Hepatocyte (in vitro differentiated cells): Measurements from ENCODE around the gene VRK2. TPM values are rescaled to one million over a fixed set of nuclear protein-coding genes. Genes with fewer than 3 reads are reported as not detected.

Source experiments
- DNase-seq: peaks from one replicate; pipeline ENCODE4 v3.0.0-alpha.2; 2016; ENCODE audit warnings: low spot score
- H2AFZ ChIP-seq: fragments of 200-600 bp; sonication (generic); 2 replicates; pipeline ENCODE4 v1.6.0; 2016; ENCODE audit warnings: antibody characterized with exemption, mild to moderate bottlenecking
- H3K27ac ChIP-seq: fragments of 200-600 bp; sonication (generic); 2 replicates; pipeline ENCODE4 v1.5.1; 2016; ENCODE audit warnings: mild to moderate bottlenecking
- H3K27me3 ChIP-seq: fragments of 200-600 bp; sonication (generic); 2 replicates; pipeline ENCODE4 v1.6.1; 2016
- H3K36me3 ChIP-seq: fragments of 200-600 bp; sonication (generic); replicated peaks from 2 replicates; pipeline ENCODE4 v1.5.1; 2016; ENCODE audit warnings: low read depth; ENCODE audit not compliant: insufficient read depth
- H3K4me1 ChIP-seq: fragments of 200-600 bp; sonication (generic); 2 replicates; pipeline ENCODE4 v1.5.1; 2016; ENCODE audit warnings: mild to moderate bottlenecking, moderate library complexity; ENCODE audit not compliant: insufficient read depth
- H3K4me2 ChIP-seq: fragments of 200-600 bp; sonication (generic); 2 replicates; pipeline ENCODE4 v1.6.0; 2016
- H3K4me3 ChIP-seq: fragments of 200-600 bp; sonication (generic); 2 replicates; pipeline ENCODE4 v1.5.1; 2016; ENCODE audit warnings: mild to moderate bottlenecking
- H3K79me2 ChIP-seq: fragments of 200-600 bp; sonication (generic); 2 replicates; pipeline ENCODE4 v1.6.0; 2017; ENCODE audit warnings: mild to moderate bottlenecking
- H3K9me2 ChIP-seq: fragments of 200-600 bp; sonication (generic); replicated peaks from 2 replicates; pipeline ENCODE4 v1.6.0; 2017; ENCODE audit warnings: mild to moderate bottlenecking; ENCODE audit not compliant: insufficient read depth
- H3K9me3 ChIP-seq: fragments of 200-600 bp; sonication (generic); 2 replicates; pipeline ENCODE4 v1.5.1; 2016; ENCODE audit warnings: low read depth, mild to moderate bottlenecking
- H4K20me1 ChIP-seq: fragments of 200-600 bp; sonication (generic); 2 replicates; pipeline ENCODE4 v1.6.0; 2016; ENCODE audit warnings: mild to moderate bottlenecking; ENCODE audit not compliant: insufficient read depth, poor library complexity, severe bottlenecking
- EZH2 ChIP-seq: fragments of 200-600 bp; sonication (generic); IDR thresholded peaks from 2 replicates; pipeline ENCODE4 v1.6.1; 2016; ENCODE audit warnings: antibody characterized with exemption, mild to moderate bottlenecking, borderline replicate concordance
- EZH2phosphoT487 ChIP-seq: fragments of 200-600 bp; sonication (generic); IDR thresholded peaks from one replicate; pipeline ENCODE4 v1.6.1; 2018; ENCODE audit warnings: antibody characterized with exemption, mild to moderate bottlenecking, low read depth, moderate library complexity; ENCODE audit not compliant: unreplicated experiment, severe bottlenecking
- WGBS: methylation state at CpG from one replicate; pipeline ENCODE4 v1.1.6; 2016; ENCODE audit warnings: low lambda C conversion rate; ENCODE audit errors: missing lambda C conversion rate; 5-methylcytosine and 5-hydroxymethylcytosine counted together
- polyA plus RNA-seq: library from polyadenylated mRNA; unstranded; fragments of >200 nt; fragmentation: Nextera tagmentation; extraction: Ambion mirVana; gene quantifications from 2 replicates; pipeline ENCODE4 v1.2.1, GENCODE V29; 2016
- total RNA-seq: library from RNA; depleted of rRNA; stranded (reverse); fragments of >200 nt; gene quantifications from 2 replicates; pipeline ENCODE4 v1.2.3, GENCODE V29; 2014
- TF ChIP-seq, protein P1 (sequence below): fragments of 200-600 bp; sonication (generic); IDR thresholded peaks from 2 replicates; pipeline ENCODE4 v1.5.1; 2016; ENCODE audit warnings: antibody characterized with exemption, mild to moderate bottlenecking; ENCODE audit not compliant: poor library complexity

Gene VRK2
- total RNA-seq: 19.3 and 25.1 TPM in 2 replicates
- polyA plus RNA-seq: 16.5 and 18.4 TPM in 2 replicates

DNA sequence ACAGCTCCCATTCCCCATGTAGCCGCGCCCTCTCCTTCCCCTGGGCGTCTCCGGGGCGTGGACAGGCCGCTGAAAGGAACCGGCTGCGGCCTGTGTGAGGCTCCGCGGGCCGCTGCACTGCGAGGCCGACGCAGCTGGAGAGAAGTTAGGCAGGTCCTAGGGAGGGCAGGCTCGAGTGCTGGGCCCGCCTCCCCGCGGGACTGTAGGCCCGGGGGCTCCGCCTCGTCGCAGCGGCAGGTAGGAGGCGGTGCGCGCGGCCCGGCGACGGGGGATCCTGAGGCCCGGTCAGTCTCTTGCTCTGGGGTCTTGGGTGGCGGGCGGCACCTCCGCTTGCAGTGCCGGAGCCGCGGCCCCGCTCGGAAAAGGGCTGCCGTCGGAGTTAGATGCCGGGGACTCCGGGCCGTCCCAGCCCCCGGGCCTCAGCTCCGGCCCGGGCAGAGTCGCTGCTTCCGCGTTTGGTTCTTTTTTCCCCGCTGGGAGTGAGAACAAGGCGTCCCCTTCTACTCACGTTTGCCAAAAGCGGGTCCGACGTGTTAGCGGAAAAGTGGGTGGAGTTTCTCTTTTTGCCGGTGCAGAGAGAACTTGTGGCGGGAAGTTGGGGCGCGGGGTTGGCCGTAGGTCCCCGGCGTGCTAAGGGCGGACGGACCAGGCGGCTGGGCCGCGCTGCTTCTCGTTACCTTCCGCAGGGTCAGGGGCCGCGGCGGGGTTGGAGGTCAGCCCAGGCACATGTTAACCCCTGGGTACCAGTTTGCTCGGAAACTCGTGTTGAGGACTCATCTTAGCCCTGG, at the start of gene VRK2:
Gene VRK2, plus strand, starts transcription at position 222 of the 788 bp plus-strand sequence. CDS start 2,026 bp downstream, outside the sequence.
- Histone ChIP-seq H3K36me3 (no peaks in the 10 kb centered on the region), H3K9me3 (no peaks in the 10 kb centered on the region), H3K4me3 (peak within 1 kb of the TSS; percentile 36), H4K20me1 (no peaks in the 10 kb centered on the region), H3K4me2 (peak within 1 kb of the TSS; percentile 71), H3K9me2 (no peaks in the 10 kb centered on the region), H3K27me3 (no peaks in the 10 kb centered on the region), H3K79me2 (peaks cover 22% of the 10 kb centered on the region), H3K4me1 (peaks cover 14% of the 10 kb centered on the region), H3K27ac (peak within 1 kb of the TSS; percentile 94), H2AFZ (peak within 1 kb of the TSS; percentile 78)
- peak; percentile 96 for DNase-seq
- TF ChIP-seq, protein P1, sequence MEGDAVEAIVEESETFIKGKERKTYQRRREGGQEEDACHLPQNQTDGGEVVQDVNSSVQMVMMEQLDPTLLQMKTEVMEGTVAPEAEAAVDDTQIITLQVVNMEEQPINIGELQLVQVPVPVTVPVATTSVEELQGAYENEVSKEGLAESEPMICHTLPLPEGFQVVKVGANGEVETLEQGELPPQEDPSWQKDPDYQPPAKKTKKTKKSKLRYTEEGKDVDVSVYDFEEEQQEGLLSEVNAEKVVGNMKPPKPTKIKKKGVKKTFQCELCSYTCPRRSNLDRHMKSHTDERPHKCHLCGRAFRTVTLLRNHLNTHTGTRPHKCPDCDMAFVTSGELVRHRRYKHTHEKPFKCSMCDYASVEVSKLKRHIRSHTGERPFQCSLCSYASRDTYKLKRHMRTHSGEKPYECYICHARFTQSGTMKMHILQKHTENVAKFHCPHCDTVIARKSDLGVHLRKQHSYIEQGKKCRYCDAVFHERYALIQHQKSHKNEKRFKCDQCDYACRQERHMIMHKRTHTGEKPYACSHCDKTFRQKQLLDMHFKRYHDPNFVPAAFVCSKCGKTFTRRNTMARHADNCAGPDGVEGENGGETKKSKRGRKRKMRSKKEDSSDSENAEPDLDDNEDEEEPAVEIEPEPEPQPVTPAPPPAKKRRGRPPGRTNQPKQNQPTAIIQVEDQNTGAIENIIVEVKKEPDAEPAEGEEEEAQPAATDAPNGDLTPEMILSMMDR: no peak
- TF ChIP-seq EZH2 (no peak), EZH2phosphoT487 (no peak)
- 3% methylated on average over 65 of the region's 76 CpGs for WGBS

DNA sequence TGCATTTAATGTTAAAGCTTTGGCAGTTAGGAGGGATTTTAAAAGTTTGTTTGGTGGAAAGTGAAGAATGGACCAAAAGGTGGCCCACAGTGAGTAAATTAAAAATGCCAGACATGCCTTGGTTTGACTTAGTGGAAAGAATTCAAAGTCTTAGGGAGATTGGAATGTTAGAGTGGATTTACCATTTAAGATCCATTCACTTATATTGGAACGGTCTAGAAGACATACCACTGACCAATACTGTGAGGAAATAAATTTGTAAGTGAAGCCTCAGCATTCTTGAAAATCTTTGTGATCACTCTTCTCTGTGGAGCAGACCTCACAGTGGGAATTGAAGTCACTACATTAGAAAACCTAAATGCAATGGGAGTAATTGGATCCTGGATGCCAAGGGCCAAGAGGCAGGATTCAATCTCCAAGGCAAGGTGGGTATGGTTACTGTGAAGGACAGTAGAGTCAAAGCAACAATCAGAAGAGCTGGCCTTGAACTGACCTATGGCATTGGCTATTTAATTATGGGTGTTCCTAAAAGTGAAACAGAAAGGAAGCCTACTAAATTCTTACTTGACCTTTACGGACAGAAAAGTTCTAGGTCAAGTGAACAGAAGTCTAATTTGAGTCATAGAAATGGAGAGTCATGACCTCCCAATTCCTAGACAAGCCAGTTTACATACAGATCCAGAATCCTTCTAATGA, 40.2 kb upstream of the VRK2 start:
- Histone ChIP-seq H3K4me3 (no peak overlapping the region), H3K27me3 (no peaks in the 10 kb centered on the region), H3K79me2 (no peaks in the 10 kb centered on the region), H3K9me2 (no peaks in the 10 kb centered on the region), H3K36me3 (no peaks in the 10 kb centered on the region), H3K9me3 (no peaks in the 10 kb centered on the region), H4K20me1 (no peaks in the 10 kb centered on the region), H3K4me1 (no peaks in the 10 kb centered on the region), H3K4me2 (no peak overlapping the region), H2AFZ (no peak overlapping the region), H3K27ac (no peak overlapping the region)
- WGBS: 92% methylated on average over 2 of the region's 2 CpGs
- TF ChIP-seq EZH2phosphoT487: no peak
- TF ChIP-seq EZH2: no peak
- TF ChIP-seq, protein P1: no peak
- no peak for DNase-seq

DNA sequence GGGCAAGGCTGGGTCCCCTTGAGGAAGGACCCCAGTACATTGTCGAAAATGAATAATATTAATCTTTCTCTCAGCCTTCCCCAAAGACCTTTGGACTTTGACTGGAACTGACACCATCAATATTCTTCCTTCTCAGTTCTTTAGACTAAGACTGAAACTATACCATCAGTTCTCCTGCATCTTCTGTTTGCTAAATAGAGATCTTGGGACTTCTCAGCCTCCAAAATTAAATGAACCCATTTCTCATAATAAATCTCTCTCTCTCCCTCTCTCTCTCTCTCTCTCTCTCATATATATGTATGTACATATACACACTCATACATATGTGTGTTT, 39.7 kb upstream of the VRK2 start:
- H3K4me3 ChIP-seq: no peak overlapping the region
- H3K36me3 ChIP-seq: no peaks in the 10 kb centered on the region
- H3K9me3 ChIP-seq: no peaks in the 10 kb centered on the region
- no peaks in the 10 kb centered on the region for H4K20me1 ChIP-seq
- no peak for DNase-seq
- H3K27me3 ChIP-seq: no peaks in the 10 kb centered on the region
- H3K79me2 ChIP-seq: no peaks in the 10 kb centered on the region
- H3K9me2 ChIP-seq: no peaks in the 10 kb centered on the region
- 93% methylated on average over 1 of the region's 1 CpG for WGBS
- no peak overlapping the region for H2AFZ ChIP-seq
- H3K4me1 ChIP-seq: no peaks in the 10 kb centered on the region
- H3K4me2 ChIP-seq: no peak overlapping the region
- H3K27ac ChIP-seq: no peak overlapping the region
- no peak for TF ChIP-seq EZH2
- TF ChIP-seq, protein P1: no peak
- TF ChIP-seq EZH2phosphoT487: no peak
